Left renal cortex interstitium (tissue), 4 donors: ENCODE data around the gene U2AF2. TPM values are rescaled to one million over a fixed set of nuclear protein-coding genes. Genes with fewer than 3 reads are reported as not detected.

Experiments used
- DNase-seq, 4 donors: peaks; one replicate each; pipeline ENCODE4 v3.0.0-alpha.2; 2013; ENCODE audit warnings: low read depth in 4 of 4, low spot score in 2 of 4, missing footprints in 1 of 4
- polyA plus RNA-seq, 4 donors: library from polyadenylated mRNA; unstranded; fragments of 120-200 nt; gene quantifications; one replicate each; pipeline ENCODE4 v1.2.1, GENCODE V29; 2013; ENCODE audit not compliant: insufficient read length in 4 of 4

U2AF2 gene
- polyA plus RNA-seq, 4 donors: 150 to 257 (median 198) TPM

- peak; percentile 98 to 100 (median 98) for DNase-seq
Observed at GRCh38 chr19:55654323-55654867, 440 bp upstream of the U2AF2 start.

GRCh38 chr19:55655648-55656040 is 809 bp downstream of the U2AF2 start:
- no peak for DNase-seq

GRCh38 chr19:55656552-55656951 is 1.7 kb downstream of the U2AF2 start:
- DNase-seq: no peak

DNA sequence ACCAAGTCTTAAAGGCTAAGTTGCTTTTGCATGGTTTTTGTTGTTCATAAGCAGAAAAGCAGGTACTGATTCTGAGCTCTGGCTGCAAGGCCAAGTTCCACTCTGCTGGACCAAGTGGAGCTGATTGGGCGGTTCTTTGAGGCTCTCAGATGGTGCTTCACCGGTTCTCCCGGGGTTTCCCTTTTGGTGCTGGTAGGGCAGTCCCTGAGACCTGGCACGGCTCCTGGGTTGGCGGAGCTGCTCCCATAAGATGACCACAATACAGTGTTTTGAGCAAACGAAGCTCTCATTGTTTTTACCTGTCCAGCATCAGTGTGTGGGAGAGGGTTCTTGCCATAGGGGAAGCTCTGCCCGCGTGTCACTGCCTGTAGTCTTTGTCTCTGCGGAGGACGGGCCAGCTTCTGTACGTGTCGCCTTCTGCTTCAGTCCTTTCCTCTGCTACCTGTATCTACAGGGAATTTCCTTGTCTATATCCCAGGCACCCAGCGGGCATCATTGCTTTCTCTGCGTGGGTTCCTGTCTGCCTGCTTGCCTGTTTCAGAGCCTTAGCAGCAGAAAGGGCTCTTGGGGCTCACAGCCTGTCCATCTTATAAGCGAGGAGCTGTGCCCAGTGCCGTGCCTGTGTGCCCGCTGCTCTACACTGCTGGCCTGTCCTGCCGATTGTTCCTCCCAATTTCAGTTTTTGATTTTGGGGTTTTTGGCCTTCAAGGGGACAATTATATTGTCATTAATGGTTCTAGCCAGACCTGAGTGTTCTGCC is 2.3 kb downstream of the U2AF2 start:
- DNase-seq: no peak

DNA sequence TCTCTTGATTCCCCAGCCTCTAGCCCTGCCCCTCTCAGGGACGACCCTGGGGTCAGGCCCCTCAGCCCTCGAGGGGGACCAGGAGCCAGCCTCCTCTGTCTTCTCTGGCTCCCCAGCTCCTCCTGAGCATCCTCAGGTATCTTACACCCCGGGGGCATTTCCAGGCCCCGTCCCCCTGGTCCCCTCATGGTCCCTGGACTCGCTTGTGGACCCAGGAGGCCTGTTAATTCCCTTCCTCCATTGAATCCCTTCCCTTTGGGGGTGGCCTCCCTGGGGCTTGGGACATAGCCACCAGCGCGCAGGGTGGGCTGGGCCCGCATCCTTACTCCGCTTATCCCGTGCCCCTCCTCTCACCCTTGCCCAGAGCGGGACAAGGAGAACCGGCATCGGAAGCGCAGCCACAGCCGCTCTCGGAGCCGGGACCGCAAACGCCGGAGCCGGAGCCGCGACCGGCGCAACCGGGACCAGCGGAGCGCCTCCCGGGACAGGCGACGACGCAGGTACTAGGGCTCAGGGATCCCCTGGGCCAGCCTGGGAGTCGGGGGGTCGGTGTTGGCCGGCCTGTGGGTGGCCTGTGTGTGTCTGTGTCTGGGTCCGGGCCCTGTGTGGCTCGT is 4.1 kb downstream of the U2AF2 start:
- DNase-seq: no peak

- DNase-seq: no peak
Observed at GRCh38 chr19:55659822-55660221, 5.0 kb downstream of the U2AF2 start.

DNA sequence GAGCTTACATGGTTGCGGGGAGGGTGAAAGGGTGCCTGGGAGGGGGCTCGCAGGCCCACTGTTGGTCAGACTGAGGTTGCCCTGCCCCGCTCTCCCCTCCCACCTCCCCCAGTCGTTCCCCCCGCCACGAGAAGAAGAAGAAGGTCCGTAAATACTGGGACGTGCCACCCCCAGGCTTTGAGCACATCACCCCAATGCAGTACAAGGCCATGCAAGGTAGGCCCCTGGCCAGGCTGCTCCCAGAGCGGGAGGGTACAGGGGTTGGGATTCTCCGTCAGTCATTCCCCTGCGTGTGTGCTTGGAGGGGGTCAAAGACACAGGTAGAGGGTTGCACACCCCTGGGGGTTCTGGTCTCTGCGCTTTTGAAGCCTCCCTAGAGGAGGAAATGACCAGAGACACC is 5.6 kb downstream of the U2AF2 start:
- DNase-seq: no peak

DNA sequence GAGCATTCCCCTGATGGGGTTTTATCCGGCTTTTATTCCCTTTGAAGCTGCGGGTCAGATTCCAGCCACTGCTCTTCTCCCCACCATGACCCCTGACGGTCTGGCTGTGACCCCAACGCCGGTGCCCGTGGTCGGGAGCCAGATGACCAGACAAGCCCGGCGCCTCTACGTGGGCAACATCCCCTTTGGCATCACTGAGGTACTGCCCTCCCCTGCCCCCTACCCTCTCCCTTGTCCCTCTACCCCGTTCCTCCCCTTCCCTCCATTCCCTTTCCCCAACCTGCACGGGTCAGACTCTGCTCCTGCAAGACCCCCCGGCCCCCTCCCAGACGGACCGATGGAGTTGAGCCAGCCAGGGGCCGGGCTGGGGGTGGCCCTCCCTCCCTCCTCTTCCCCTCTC is 6.2 kb downstream of the U2AF2 start:
- no peak for DNase-seq

DNA sequence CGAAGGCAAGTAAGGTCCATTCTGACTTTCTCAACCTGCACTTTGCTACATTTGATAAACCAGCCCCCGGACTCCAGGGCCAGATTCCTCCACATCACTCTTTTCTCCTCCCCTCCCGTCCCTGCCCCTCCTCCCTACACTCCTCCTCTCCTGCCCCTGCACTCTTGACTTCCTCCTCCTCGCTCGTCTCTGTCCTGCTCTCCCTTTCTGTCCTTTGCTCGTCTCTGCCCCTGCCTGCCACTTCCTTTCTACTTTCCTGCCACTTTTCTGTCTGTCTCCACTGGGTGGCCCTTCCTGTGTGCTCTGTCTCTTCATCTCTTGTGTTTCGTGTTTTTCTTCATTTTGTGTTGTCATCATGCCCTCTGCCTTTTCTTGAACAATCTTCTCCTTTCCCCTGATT is 7.0 kb downstream of the U2AF2 start:
- no peak for DNase-seq

DNA sequence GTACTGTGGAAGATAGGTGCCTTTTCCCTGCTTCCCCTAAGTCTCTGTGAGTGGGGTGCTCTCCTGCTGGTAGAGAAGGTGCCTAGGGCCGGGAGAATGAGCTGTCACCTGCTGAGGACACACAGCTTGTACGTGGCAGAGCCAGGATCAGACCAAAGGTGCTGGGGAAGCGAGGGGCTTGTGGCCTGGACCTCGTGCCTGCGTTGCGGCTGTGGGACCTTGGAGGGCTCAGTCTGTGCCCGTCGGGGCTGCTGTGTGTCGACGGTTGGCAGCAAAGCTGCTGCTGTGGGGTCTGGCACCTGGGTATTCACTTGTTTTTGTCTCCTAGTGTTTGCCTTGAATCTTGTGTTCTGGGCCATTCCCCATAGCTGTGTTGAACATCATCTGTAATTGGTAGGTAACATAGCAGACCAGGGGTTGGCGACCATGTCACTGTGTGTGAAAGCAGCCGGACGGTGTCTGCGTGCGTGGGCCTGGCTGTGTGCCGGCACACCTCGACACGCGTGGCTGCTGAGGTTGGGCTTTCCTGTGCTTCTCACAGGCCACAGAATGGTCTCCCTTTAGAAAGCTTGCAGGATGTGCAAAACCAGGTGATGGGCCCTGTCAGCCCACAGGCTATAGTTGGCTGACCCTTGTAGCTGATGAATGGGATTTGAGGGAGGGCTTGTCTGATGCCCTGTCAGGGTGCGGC is 9.2 kb downstream of the U2AF2 start:
- DNase-seq: no peak

DNA sequence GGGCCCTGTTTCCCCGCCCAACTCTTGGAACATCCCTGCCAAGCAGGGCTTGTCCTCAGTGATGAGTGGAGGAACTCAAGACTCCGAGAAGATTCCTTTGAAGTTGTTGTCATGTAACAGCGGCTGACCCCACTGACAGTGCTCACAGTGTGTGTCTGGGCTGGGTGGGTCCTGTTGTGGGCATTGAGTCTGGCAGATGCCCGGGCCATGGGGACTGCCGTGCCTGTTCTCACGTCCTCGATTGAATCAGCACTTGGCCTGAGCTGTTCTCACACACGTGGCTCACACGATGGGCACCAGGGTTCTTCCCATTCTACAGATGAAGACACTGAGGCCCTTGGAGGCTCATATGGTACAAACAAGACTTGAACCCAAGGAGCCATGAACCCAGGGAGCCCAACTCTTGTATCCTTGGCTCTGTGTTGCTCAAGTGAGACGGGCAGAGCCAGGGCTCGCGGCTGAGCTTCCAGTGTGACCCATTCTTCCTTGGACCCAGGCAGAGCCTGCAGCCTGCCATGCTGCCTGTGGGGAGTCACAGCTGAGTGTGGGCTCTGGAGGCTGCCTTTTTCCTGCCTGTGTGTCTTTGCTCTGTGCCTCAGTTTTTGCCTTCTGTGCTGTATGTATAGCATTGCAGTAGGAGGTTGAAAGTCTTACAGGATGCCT is 11.6 kb downstream of the U2AF2 start:
- no peak for DNase-seq

DNA sequence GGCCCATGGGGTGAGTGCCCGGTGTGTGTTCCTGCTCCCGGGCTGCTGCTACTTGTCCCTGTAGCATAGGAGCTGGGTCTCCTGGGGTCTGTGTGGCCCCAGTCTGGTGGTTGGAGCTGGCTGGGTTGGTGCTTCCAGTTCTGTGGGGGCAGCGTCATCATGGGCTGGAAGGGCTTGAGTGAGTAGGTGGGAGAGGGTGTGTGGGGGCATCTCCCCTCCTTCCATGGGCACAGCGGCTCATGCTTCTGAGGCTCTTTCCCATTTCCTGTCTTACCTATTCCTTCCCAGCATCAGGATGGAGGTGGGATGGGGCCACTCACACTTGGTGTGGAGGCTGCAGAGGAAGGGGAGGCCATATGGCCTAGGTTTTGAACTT is 12.2 kb downstream of the U2AF2 start:
- no peak for DNase-seq

DNA sequence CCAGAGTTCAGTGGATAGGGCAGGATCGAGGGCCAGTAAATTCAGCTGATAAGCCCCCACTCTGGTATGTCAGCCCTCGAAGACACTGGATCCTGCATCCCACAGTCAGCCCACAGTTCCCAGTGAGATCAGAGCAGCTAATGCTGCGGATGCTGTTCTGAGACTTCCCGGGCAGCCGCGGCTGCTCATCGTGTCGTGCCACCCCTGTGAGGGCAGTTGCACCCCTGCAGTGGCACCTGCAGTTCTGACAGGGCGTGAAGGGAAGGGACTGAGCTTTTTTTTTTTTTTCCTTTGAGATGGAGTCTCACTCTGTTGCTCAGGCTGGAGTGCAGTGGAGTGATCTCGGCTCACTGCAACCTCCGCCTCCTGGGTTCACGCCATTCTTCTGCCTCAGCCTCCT is 12.7 kb downstream of the U2AF2 start:
- DNase-seq: no peak

DNA sequence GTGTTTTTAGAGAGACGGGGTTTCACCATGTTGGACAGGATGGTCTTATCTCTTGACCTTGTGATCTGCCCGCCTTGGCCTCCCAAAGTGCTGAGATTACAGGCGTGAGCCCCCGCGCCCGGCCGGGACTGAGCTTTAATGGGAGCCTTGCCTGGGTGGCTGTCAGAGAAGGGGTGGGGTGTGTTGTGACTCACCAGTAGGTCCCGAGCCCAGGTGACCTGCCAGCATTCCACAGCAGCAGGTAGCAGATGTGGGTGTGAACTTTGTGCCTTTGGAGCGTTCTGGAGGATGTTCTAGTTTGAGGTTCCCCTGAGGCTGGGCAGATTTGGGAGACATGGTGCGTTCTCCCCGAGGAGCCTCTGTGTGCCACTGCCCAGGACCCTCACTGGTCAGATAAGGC is 13.1 kb downstream of the U2AF2 start:
- DNase-seq: no peak

GRCh38 chr19:55668603-55669348 is 13.9 kb downstream of the U2AF2 start:
- no peak for DNase-seq

- no peak for DNase-seq
Observed at GRCh38 chr19:55669418-55670279, 14.8 kb downstream of the U2AF2 start.

GRCh38 chr19:55670280-55671053 is 15.6 kb downstream of the U2AF2 start:
- no peak for DNase-seq

GRCh38 chr19:55671054-55671378 is 16.2 kb downstream of the U2AF2 start:
- no peak for DNase-seq

DNA sequence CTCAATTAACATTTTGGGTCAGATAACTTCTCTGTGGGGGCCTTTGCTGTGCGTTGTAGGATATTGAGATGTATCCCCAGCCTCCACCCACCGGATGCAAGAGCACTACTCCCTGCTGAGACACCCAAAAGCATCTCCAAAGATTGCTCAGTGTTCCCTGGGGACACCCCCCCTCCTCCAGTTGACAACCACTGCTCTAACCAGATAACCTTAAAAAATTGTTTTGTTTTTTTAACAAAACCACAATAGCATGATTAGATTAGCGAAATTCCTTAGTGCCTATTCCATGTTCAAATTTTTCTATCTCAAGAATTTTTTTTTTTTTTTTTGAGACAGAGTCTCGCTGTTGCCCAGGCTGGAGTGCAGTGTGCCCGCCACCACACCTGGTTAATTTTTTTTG is 17.6 kb downstream of the U2AF2 start:
- DNase-seq: no peak
